Left ventricle myocardium inferior (tissue), 1 donor: ENCODE measurements around the gene RASAL2. TPM values are rescaled to one million over a fixed set of nuclear protein-coding genes. Genes with fewer than 3 reads are reported as not detected.

Experiments used
- DNase-seq: peaks from one replicate; pipeline ENCODE4 v3.0.0-alpha.2; 2020
- H3K27ac ChIP-seq: fragments of 200-600 bp; replicated peaks from 2 replicates; pipeline ENCODE4 v1.8.0; 2021
- H3K27me3 ChIP-seq: fragments of 200-600 bp; 2 replicates; pipeline ENCODE4 v1.8.0; 2021; ENCODE audit warnings: low read depth
- H3K36me3 ChIP-seq: fragments of 200-600 bp; 2 replicates; pipeline ENCODE4 v1.8.0; 2021
- H3K4me1 ChIP-seq: fragments of 200-600 bp; 2 replicates; pipeline ENCODE4 v1.8.0; 2021
- H3K4me3 ChIP-seq: fragments of 200-600 bp; 2 replicates; pipeline ENCODE4 v1.8.0; 2021; ENCODE audit warnings: mild to moderate bottlenecking, moderate library complexity
- H3K9me3 ChIP-seq: fragments of 200-600 bp; replicated peaks from 2 replicates; pipeline ENCODE4 v1.8.0; 2021
- intact Hi-C: fragments of 100-400 bp; cut with micrococcal nuclease; formaldehyde crosslinking; loops from one replicate; pipeline ENCODE4 v1.11.0; 2022
- total RNA-seq: library from RNA; stranded (reverse); fragmentation: NEBNext Ultra II Directional; extraction: Animal tissue kit (Norgen Biotek cat#: 25700); gene quantifications from one replicate; pipeline ENCODE4 v1.2.1, GENCODE V29; 2021
- TF ChIP-seq, protein P1 (sequence below): fragments of 200-600 bp; IDR thresholded peaks from 2 replicates; pipeline ENCODE4 v1.8.0; 2021; ENCODE audit warnings: antibody characterized with exemption, mild to moderate bottlenecking, borderline replicate concordance
- donor health status: DM: no; HTN: yes; CAD: no; lungs with severe emphysema.

RASAL2 gene
- total RNA-seq, 1 donor from 2014 or later = 28.3 TPM

DNA sequence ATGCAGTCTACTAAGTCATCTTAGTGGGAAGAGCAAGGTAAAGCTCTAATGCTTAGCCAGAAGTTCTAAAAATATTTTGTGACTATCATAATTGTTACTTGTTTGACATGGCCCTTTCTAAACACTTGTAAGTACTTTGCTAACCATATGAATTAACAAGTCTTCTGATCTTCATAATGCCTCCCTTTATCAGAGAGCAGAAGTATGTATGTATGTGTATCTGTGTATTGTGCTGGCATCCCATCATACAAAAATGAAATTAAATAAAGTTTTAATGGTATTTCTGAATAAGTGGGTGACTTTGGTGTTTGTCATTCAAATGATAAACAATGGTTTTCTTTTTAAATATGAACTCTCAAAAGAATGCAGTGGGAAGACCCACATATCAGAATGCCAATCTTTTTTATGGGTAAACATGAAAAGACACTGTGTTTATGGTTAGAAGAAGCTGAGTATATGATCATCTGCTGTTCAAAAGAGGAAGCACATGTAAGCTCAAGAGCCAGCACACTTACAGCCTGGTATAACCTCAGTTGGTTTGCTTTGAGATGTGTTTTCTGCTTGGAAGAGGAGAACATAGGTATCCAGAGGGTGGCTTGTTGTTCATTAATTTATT, 243.3 kb downstream of the RASAL2 start:
- peaks cover 63% of the 10 kb centered on the region for H3K4me1 ChIP-seq
- H3K36me3 ChIP-seq = no peaks in the 10 kb centered on the region
- no peak for DNase-seq
- no peaks in the 10 kb centered on the region for H3K9me3 ChIP-seq
- TF ChIP-seq, protein P1, sequence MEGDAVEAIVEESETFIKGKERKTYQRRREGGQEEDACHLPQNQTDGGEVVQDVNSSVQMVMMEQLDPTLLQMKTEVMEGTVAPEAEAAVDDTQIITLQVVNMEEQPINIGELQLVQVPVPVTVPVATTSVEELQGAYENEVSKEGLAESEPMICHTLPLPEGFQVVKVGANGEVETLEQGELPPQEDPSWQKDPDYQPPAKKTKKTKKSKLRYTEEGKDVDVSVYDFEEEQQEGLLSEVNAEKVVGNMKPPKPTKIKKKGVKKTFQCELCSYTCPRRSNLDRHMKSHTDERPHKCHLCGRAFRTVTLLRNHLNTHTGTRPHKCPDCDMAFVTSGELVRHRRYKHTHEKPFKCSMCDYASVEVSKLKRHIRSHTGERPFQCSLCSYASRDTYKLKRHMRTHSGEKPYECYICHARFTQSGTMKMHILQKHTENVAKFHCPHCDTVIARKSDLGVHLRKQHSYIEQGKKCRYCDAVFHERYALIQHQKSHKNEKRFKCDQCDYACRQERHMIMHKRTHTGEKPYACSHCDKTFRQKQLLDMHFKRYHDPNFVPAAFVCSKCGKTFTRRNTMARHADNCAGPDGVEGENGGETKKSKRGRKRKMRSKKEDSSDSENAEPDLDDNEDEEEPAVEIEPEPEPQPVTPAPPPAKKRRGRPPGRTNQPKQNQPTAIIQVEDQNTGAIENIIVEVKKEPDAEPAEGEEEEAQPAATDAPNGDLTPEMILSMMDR = no peak
- intact Hi-C loops = no loop called here
- no peak overlapping the region for H3K27ac ChIP-seq
- no peak overlapping the region for H3K4me3 ChIP-seq
- no peaks in the 10 kb centered on the region for H3K27me3 ChIP-seq

DNA sequence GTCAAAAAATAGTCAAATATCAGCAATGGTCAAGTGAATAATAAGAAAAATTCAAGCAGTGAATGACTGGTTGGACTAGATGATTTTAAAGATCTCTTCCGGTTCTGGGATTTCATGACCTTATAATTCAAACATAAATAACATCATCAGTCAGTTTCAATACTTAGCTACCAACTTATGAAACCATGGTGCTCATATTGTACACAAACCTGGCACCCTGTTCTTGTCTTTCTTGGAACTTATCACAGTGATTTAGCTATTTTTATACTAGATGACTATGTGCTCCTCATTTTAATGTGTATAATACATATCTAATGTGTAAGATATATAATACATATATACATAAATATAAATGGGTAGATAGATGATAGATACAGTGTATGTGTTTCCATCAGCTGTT, 245.9 kb downstream of the RASAL2 start:
- intact Hi-C loops = no loop called here
- H3K4me3 ChIP-seq = peak overlapping the region; percentile 58

GRCh38 chr1:178341261-178341956, 247.5 kb downstream of the RASAL2 start:
- Histone ChIP-seq H3K36me3 (no peaks in the 10 kb centered on the region), H3K27me3 (no peaks in the 10 kb centered on the region), H3K4me1 (peaks cover 95% of the 10 kb centered on the region), H3K4me3 (peak overlapping the region; percentile 58), H3K9me3 (no peaks in the 10 kb centered on the region), H3K27ac (peak overlapping the region; percentile 86)
- TF ChIP-seq, protein P1 = no peak
- intact Hi-C loops = no loop called here
- peak; percentile 42 for DNase-seq

More for the DNA sequence above, 245.9 kb downstream of the RASAL2 start:
- Histone ChIP-seq H3K36me3 (no peaks in the 10 kb centered on the region), H3K27me3 (no peaks in the 10 kb centered on the region), H3K9me3 (no peaks in the 10 kb centered on the region), H3K27ac (peak overlapping the region; percentile 86), H3K4me1 (peaks cover 89% of the 10 kb centered on the region)
- TF ChIP-seq, protein P1 = no peak
- DNase-seq = no peak

DNA sequence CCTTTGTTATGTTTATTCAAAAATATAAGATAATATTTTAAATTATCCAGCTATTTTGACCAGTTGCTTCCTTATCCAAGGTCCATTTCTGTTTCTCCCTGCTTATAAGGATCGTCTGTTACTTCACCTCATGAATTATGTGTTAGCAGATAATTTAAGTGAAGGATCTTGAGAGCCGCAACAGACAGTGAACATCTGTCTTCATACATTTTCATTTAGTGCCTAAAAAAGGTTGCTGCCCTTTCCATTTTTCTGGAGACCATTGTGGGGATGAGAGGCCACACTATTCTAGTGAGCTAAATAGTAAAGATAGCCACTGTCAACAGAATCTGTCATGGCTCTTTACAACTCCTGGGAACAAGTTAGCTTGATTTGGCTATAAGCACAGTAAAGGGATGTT, 248.8 kb downstream of the RASAL2 start:
- peaks cover 88% of the 10 kb centered on the region for H3K4me1 ChIP-seq
- no peaks in the 10 kb centered on the region for H3K27me3 ChIP-seq
- H3K4me3 ChIP-seq = peak overlapping the region; percentile 58
- intact Hi-C loops = no loop called here
- H3K36me3 ChIP-seq = no peaks in the 10 kb centered on the region
- DNase-seq = no peak
- H3K27ac ChIP-seq = peak overlapping the region; percentile 86
- TF ChIP-seq, protein P1 = no peak
- no peaks in the 10 kb centered on the region for H3K9me3 ChIP-seq

DNA sequence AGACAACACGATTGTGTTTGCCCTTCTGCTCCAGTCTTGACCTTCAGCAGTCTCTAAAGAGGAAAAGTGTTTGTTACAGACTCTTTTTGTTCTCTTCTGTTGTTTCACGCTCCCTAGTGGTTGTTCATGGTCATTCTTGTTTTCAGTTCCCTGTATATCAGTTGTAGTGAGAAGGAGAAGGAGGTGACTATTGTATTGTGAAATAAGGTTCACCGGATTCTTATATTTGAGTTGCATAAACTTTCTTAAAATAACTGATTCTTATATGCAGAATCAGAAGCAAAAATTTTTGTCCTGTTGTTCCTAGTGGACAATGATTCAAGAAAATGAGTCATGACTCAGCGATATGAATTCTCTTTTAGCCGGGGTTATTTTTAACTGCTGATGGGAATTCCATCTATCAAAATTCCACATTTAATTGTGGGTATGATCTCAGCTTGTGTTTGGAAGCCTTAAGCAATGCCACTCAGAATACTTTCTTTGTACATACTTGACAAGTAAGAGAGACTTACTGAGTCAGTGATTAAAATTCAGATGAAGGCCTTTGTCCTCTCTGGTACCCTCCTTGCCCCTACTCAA, 250.7 kb downstream of the RASAL2 start:
- intact Hi-C loops = no loop called here
- Histone ChIP-seq H3K9me3 (no peaks in the 10 kb centered on the region), H3K27me3 (no peaks in the 10 kb centered on the region), H3K36me3 (no peaks in the 10 kb centered on the region), H3K27ac (peak overlapping the region; percentile 86), H3K4me3 (peak overlapping the region; percentile 28), H3K4me1 (peaks cover 76% of the 10 kb centered on the region)
- TF ChIP-seq, protein P1 = peak; percentile 70
- DNase-seq = no peak
